Measurements from ENCODE around the gene STK32C.

STK32C gene

DNA sequence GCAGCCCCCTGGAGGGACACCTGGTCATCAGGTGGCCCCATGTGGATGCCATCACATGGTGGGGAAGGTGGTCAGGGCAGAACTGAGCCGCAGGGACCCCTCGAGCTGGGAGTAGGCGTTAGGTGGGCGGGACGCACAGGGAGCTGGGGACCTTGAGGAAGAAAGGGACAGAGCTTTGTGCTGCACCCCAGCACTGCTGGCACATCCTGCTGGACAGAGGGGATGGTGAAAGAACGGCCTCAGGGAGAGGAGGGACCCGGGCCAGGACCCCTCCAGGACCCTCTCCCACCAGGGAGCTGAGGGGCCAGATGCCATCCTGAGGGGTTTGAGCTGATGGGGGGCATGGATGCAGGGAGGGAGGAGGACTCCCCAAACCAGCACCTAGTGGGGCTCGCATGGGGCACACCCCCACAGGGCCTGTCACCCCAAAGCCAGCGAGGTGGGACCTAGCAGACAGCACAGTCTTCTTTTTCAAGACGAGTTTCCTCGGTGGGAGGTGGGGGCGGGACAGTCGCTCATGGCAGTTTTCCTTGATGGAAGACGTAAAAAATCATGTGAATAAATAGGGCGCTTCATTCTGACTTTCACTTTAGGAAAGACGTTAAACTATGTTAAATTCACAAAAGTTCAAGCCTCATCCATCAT lies 43.3 kb downstream of the STK32C start:
- DNase-seq: no peak

DNA sequence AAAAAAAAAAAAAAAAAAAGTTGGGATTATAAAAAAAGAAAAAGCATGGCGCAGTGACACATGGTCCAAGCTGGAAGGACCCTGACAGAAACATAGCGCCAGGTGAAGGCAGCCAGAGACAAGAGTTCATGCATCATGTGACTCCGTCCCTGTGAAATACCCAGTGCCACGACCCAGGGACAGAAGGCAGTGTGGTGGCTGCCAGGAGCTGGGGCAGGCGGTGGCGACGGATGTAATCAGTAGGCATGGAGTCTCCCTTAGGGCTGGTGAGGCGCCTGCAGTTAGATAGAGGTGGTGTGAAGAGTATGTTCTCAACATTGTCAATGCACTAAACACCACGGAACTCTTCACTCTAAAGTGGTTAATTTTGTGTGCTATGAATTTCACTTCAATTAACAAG lies 43.9 kb downstream of the STK32C start:
- DNase-seq: no peak

DNA sequence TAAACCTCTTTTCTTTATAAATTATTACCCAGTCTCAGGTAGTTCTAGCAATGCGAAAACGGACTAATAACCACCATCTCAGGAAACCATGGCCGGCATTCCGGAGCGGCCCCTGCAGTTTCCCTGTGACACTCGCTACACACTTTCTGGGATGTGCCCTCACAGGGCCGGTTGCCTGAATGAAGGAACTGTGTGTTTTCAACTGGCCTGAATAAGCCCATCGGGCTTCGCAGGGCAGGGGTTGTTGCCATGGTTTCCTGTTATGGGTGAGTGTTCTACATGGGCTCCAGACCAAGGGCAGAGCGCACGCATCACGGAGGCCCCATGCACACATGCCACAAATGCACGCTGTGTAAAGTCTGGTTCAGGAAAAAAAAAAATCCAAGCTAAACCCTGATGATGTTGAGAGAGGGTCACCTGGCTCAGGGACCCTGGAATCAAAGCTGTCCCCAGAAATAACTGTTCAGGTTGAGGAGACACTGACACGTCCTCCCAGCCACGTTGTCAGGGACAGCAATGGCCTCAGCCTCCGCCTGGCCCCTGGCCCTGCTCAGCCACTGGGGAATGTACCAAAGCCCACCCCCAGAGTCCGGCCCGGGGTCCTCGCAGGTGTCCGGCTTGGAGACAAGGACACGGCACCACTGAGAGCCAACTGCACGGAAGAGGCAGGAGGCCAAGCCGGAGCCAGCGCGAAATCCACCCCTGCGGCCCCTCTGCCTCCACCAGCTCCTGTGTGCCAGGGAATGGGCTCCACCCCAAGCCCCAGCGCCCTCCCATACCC lies 47.9 kb downstream of the STK32C start:
- DNase-seq: no peak

DNA sequence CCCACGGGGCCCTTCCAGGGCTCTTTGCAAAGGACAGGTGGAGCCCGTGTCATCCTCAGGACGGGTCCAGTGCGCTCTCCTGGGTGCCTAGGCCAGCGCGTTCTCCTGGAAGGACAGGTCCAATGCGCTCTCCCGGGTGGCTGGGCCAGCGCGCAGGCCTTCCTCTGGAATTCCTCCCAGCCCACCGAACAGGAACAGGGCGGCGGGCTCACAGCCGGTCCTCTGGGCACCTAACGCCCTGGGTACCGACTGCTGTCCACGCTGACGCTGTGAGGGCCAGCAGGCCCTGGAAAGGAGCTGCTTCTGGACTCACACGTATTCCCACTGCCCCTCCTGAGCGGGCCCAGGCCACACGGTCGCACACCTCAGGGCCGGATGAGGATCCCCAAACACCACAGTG lies 49.3 kb downstream of the STK32C start:
- no peak for DNase-seq

DNA sequence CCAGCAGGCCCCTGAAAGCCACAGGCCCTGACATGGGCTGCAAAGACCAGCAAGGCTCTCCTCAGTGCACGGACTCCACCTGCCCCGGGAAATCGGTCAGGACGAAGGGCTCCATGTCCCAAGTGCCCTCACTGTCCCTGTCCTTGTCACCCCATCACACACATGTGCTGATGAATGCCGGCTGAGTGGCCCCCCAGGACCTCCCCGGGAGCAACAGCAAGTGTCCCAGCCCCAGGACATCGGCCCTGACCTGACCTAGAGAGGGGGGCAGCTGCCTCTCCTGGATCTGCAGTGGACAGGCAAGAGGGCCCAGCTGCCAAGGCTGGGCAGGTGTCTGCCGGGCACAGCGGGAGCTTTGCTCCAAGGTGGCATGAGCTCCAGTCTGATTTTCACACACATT lies 49.8 kb downstream of the STK32C start:
- no peak for DNase-seq

GRCh38 chr10:132257271-132257670 lies 50.5 kb downstream of the STK32C start:
- peak; percentile 73 for DNase-seq

DNA sequence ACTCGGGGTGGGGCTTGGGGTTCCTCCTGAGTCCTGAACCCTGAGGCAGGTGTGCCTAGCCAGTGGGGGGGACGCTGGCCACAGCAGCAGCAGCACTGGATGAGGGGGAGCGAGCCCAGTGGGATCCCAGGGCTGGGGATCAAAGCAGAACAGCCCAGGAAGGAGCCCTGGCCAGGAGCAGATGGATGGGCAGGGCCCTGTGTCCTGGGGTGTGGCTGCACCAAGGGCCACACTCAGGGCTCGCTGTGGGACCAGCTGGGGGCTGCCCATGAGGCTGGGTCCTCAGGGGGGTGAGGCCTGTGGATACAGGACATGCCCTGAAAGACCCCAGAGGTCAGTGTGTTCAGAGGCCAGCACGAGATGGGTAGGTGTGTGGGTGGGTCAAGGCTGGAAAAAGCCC lies 50.9 kb downstream of the STK32C start:
- DNase-seq: no peak

- no peak for DNase-seq
Observed at GRCh38 chr10:132255489-132256344, 52.0 kb downstream of the STK32C start.

DNA sequence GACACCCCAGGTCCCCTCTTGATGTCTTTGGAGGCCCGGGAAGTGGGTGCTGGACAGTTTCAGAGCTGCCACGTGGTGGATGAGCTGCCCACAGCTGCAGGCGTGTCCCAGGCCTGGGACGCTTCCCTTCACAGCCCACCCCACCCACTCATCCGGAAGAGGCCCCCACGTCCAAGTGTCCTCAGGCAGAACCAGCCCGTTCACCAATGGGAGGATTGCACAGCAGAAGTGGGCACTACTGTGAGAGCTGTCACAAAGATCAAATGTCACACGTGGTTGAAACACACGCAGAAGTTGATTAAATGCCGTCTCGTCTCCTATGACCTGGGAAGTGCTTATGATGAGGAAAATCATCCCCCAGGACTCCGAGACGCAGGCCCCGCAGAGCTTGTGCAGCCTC lies 52.9 kb downstream of the STK32C start:
- no peak for DNase-seq

DNA sequence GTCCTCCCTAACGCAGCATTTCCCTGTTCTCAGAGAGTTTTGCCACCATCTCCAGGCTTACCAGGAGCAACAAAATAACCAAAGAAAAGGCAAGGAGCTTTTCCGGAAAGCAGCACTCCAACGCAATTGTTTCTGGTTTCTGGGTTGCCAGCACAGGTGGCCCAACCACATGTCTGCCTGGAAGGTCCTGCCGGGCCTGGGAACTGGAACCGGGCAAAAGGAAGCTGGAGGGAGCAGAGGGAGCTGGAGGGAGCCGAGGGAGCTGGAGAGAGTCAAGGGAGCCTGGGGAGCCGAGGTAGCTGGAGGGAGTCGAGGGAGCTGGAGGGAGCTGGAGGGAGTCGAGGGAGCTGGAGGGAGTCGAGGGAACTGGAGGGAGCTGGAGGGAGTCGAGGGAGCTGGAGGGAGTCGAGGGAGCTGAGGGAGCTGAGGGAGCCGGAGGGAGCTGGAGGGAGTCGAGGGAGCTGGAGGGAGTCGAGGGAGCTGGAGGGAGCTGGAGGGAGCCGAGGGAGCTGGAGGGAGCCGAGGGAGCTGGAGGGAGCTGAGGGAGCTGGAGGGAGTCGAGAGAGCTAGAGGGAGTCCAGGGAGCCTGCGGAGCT lies 54.6 kb downstream of the STK32C start:
- DNase-seq: no peak

GRCh38 chr10:132252412-132252811 lies 55.3 kb downstream of the STK32C start:
- no peak for DNase-seq

DNA sequence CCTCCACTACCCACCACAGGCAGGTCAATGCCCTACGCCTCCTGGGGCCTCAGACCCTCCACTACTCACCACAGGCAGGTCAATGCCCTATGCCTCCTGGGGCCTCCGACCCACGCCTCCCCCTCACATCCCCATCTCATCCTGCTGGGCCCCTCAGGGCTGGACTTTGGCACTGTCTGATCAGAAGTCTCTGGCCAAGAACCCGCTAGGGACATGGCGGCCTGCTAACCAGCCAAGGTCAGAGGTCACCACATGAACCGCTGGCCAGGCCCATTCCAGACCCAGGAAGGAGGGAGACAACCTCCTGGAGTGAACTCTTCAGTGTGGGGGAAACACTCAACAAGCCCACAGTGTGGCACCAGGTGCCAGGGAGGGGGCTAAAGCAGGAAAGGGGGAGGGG lies 55.8 kb downstream of the STK32C start:
- no peak for DNase-seq

- DNase-seq: no peak
Observed at GRCh38 chr10:132250481-132251475, 57.0 kb downstream of the STK32C start.

- DNase-seq: no peak
Observed at GRCh38 chr10:132249824-132250375, 57.9 kb downstream of the STK32C start.

DNA sequence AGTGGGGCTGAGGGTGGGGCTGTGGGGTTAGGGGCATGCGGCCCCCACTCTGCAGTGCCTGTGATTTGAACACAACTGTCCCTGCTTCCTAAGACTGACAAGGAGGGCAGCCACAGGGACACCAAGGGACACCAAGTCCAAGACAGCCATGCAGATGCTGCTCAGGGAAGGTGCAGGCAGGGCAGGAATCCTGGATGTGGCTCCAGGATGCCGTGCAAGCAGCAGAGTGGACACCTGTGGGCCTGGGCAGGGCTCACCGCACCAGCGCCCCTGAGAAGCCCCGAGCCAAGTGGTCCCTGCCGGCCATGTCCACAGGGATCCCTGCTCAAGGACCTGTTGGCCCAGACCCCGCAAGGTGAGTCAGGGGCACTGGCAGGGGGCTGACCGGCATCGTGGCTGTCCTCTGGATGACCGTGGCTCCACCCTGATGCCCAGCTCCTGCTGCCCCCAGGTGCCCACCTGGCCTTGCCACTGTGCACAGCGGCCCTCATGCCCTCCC lies 58.5 kb downstream of the STK32C start:
- no peak for DNase-seq

DNA sequence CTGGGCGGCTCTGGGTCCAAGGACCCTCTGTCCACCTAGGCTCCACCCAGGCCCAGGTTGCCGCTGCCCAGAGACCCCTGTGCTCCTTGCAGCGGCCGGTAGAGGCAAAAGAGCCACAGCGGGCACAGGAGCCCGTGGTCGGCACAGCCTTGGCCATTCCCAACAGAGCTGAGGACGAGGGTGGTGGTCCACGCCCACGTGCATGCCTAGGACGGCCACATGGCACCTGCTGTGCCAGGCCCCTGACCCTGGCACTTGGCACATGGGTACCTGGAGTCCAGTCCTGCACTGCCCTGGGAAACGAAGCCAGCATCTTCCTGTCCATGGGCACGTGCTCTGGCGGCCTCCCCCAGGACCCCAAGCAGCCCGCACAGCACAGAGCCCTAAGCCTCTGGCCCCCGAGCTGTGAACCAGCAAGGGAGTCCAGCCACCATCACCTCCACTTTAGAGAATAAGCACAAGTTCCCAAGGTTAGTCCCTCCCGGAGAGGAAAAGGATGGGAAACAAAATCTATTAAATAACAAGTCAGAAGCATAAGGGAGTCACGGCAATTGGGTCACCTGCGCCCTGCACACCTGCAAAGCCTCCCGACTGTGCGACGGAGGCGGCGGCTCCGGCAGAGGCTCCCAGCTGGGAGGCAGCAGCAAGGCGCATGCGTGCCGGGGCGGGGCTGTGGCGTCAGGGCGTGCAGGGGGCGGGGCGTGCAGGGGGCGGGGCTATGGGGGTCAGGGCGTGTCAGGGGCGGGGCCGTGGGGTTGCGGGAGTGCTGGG lies 59.1 kb downstream of the STK32C start:
- peak; percentile 84 for DNase-seq

- DNase-seq: no peak
Observed at GRCh38 chr10:132247943-132248342, 59.8 kb downstream of the STK32C start.

DNA sequence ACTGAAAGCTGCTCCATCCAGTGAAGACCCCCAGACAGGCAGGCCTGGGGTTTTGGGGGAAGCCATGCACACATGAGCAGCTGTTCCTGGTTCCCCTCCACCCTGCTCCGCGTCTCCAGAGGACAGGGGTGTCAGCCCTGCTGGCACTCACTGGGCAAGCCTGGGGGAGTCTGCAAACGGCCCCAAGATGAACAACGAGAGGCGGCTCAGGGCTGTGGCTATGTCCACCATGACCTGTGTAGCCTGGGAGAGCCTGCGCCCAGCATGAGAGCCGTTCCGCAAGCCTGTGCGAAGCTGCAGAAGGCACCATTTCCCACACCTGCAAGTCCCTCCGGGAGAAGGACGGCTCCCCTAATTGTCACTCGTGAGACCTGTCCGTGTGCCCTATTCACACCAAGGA lies 61.5 kb downstream of the STK32C start:
- DNase-seq: no peak

GRCh38 chr10:132245056-132245455 lies 62.7 kb downstream of the STK32C start:
- no peak for DNase-seq

- DNase-seq: no peak
Observed at GRCh38 chr10:132243626-132244025, 64.1 kb downstream of the STK32C start.

GRCh38 chr10:132243141-132243540 lies 64.6 kb downstream of the STK32C start:
- DNase-seq: no peak
